Measurements from ENCODE around the gene ZMYND11. TPM values are rescaled to one million over a fixed set of nuclear protein-coding genes. Genes with fewer than 3 reads are reported as not detected.

Gene ZMYND11
- total and polyA plus RNA-seq, 8 donors = 20.5 to 51.4 (median 38.6) TPM

GRCh38 chr10:127612-128432 lies 7.4 kb upstream of the ZMYND11 start:
- ATAC-seq (peak in 2 of 4 donors; percentile 27 to 42), FAIRE-seq (no peak), DNase-seq (no peak)
- no peak for TF ChIP-seq CTCF (IDR thresholded peaks at IDR 0.05)
- Histone ChIP-seq H3K4me1 (peaks cover 0 to 6% (median 0%) of the 10 kb centered on the region in 3 donors), H3K9me3 (no peaks in the 10 kb centered on the region), H3K27ac (no peak overlapping the region), H3K36me3 (no peaks in the 10 kb centered on the region), H3K4me3 (no peak overlapping the region), H3K27me3 (no peaks in the 10 kb centered on the region)
- intact Hi-C loops (cut with DNase I) = no loop called here
- WGBS, 2 donors = 89 to 94% methylated on average over 9 of the region's 9 CpGs

DNA sequence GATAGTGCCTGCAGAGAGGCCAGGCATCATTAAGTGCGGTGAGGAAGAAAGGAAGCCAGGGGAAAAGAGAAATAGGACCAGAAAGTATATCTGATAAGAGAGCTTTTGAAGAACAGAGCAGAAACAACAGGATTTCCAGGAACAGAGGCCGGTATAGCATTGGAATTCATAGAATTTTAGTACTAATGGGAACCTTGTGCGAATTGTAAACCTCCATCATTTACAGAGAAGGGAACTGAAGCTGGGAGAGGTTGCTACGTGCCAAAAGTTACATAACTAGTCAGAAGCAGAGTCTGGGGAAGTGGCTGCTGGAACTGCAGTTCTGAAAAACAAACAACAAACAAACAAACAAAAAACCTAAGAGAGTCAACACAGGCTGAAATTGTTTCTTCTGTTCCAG lies 5.4 kb upstream of the ZMYND11 start:
- no peak for TF ChIP-seq CTCF (IDR thresholded peaks at IDR 0.05)
- FAIRE-seq (no peak), ATAC-seq (no peak), DNase-seq (no peak)
- Histone ChIP-seq H3K27ac (no peak overlapping the region), H3K9me3 (no peaks in the 10 kb centered on the region), H3K27me3 (no peaks in the 10 kb centered on the region), H3K4me1 (peaks cover 0 to 18% (median 9%) of the 10 kb centered on the region in 3 donors), H3K4me3 (no peak overlapping the region), H3K36me3 (no peaks in the 10 kb centered on the region)
- 60 to 65% methylated on average over 4 of the region's 4 CpGs for WGBS, 2 donors
- intact Hi-C loops (cut with DNase I) = no loop called here

- Histone ChIP-seq H3K9me3 (no peaks in the 10 kb centered on the region), H3K36me3 (no peaks in the 10 kb centered on the region), H3K4me1 (peaks cover 0 to 32% (median 9%) of the 10 kb centered on the region in 3 donors), H3K4me3 (peak overlapping the region in 2 of 4 donors; percentile 64 to 82), H3K27ac (peak overlapping the region in 1 of 4 donors; percentile 96), H3K27me3 (no peaks in the 10 kb centered on the region)
- WGBS, 2 donors = 58 to 62% methylated on average over 10 of the region's 10 CpGs
- FAIRE-seq (no peak), ATAC-seq (no peak), DNase-seq (no peak)
- intact Hi-C loops (cut with DNase I) = no loop called here
- TF ChIP-seq CTCF (IDR thresholded peaks at IDR 0.05) = no peak
Observed at GRCh38 chr10:132946-133898, 2.0 kb upstream of the ZMYND11 start.

GRCh38 chr10:134247-135131 lies 766 bp upstream of the ZMYND11 start:
- 0 to 1% methylated on average over 66 to 84 of the region's 84 CpGs for WGBS, 2 donors
- no peaks in the 10 kb centered on the region for H3K36me3 ChIP-seq
- intact Hi-C loops (cut with DNase I) = no loop called here
- peak overlapping the region; percentile 84 to 96 (median 94) for H3K27ac ChIP-seq
- H3K4me3 ChIP-seq = peak overlapping the region; percentile 64 to 84 (median 74)
- H3K9me3 ChIP-seq = no peaks in the 10 kb centered on the region
- peaks cover 0 to 32% (median 9%) of the 10 kb centered on the region in 3 donors for H3K4me1 ChIP-seq
- peak; percentile 37 to 66 (median 40) for ATAC-seq
- no peak for TF ChIP-seq CTCF (IDR thresholded peaks at IDR 0.05)
- no peaks in the 10 kb centered on the region for H3K27me3 ChIP-seq
- no peak for FAIRE-seq
- peak; percentile 27 to 81 (median 56) for DNase-seq

Measured in pancreas (tissue), 10 donors.